Left forelimb (tissue), 1 donor: ENCODE data around the gene SLC11A1.

Source experiments
- DNase-seq: peaks from one replicate; pipeline ENCODE4 v3.0.0-alpha.2; 2018; ENCODE audit warnings: low spot score

The SLC11A1 gene

DNA sequence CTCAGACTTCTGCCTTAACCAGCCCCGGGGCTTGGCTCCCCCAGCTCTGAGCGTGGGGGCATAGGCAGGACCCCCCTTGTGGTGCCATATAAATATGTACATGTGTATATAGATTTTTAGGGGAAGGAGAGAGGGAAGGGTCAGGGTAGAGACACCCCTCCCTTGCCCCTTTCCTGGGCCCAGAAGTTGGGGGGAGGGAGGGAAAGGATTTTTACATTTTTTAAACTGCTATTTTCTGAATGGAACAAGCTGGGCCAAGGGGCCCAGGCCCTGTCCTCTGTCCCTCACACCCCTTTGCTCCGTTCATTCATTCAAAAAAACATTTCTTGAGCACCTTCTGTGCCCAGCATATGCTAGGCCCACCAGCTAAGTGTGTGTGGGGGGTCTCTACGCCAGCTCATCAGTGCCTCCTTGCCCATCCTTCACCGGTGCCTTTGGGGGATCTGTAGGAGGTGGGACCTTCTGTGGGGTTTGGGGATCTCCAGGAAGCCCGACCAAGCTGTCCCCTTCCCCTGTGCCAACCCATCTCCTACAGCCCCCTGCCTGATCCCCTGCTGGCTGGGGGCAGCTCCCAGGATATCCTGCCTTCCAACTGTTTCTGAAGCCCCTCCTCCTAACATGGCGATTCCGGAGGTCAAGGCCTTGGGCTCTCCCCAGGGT lies 23.1 kb downstream of the SLC11A1 start:
- no peak for DNase-seq

DNA sequence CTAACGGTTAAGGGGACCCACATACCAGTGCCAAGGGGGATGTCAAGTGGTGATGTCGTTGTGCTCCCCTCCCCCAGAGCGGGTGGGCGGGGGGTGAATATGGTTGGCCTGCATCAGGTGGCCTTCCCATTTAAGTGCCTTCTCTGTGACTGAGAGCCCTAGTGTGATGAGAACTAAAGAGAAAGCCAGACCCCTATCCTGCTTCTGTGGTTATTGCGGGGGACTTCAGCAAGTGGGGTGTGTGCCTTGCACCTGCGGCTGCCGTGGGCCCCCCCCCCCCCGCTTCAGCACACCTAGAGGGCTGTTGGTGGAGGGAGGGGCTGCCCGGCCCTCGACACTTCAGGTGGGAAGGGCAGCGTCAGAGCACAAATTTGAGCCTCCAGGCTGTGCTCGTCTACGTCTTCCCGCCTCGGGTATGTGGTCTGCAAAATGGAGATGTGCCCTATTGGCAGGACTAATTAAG lies 23.7 kb downstream of the SLC11A1 start:
- DNase-seq: no peak

DNA sequence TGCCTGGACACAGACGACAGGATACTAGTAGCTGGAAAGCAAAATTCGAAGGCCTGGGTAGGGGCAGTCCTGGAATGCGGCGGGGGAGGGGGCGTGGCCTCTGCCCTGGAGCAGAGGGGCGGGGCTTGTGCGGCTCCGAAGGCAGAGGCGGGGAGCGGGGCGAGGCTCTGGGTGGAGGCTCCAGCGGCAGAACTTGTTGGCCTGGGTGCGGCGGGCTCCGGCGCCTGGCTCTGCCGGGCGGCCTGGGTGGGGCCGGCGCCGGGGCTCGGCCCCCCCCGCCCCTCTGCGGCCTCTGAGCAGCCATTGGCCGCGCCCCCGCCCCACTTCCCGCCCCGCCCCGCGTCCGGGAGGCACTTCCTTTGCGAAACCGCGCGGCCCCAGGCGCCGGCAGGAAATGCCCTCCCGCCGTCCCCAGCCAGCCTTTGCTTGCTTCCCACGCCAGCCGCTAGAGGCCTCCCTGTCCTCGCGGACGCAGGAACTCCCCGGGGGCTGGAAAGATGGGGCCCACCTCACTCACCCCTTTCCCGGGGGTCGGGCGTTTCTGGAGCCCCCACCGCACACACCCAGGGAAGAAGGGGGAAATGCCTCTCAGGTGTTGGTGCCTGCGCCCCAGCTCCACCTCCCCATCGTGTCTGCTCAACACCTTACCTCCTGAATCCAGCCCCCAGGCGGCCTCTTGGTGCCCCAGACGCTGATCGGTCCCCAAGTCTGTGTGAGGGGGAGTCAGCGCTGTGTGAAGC lies 24.3 kb downstream of the SLC11A1 start:
- peak; percentile 96 for DNase-seq

DNA sequence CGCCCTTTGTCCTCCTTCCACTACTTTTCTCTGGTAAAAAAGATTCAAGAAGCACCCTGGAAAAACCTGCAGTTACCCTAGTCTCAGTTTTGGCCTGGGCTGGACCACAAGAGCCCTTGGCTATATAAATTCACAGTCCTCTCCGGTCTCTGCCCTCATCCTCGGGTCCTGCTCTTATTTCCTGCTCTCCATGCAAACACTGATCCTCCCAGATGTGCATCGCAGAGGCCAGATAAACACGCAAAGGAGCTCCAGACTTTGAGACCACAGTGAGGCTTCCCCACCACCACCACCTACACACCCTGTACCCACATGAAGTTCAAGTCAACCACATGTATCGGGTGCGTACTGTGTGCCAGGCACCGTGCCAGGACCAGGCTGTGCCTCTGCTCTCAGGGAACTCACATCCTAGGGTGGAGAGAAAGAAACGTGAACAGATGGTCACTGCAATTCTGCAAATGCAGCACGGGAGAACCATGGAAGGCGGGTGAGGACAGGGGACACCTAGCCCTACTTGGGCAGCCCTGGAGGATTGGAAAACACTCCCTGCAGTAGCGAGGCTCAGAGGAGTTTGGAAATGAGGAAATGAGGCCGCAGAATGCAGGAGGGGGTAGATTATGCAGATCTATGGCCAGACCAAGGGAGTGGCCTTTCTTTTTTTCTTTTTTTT lies 25.0 kb downstream of the SLC11A1 start:
- DNase-seq: no peak

DNA sequence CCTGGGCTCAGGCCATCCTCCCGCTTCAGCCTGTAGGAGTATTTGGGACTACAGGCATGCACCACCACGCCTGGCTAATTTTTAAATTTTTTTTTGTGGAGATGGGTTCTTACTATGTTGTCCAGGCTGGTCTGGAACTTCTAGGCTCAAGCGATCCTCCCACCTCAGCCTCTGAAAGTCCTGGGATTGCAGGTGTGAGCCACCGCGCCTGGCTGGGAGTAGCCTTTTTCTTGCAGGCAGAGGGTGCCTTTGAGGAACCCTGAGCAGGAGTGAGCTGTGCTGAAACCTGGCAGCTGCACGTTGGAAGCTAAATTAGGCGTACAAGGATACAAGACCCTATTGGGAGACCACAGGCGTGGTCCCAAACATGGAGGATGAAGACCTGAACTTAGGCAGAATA lies 25.6 kb downstream of the SLC11A1 start:
- no peak for DNase-seq

DNA sequence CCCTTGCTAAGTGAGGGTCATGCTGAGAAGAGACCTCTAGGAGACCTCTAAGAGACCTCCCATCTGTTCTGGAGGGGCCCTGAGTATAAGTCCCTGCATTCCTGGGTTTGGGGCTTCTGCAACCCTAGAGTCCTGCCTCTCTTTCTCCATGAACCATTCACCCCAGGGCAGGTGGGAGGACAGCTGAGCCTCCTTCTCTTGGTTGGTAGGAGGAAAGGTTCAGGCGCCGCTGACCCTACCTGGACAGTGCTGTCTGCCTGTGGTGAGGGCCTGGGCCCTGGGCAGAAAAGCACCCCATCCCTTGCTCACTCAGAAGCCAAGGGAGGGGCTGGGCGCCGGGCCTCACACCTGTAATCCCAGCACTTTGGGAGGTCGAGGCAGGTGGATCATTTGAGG lies 36.2 kb downstream of the SLC11A1 start:
- DNase-seq: no peak

DNA sequence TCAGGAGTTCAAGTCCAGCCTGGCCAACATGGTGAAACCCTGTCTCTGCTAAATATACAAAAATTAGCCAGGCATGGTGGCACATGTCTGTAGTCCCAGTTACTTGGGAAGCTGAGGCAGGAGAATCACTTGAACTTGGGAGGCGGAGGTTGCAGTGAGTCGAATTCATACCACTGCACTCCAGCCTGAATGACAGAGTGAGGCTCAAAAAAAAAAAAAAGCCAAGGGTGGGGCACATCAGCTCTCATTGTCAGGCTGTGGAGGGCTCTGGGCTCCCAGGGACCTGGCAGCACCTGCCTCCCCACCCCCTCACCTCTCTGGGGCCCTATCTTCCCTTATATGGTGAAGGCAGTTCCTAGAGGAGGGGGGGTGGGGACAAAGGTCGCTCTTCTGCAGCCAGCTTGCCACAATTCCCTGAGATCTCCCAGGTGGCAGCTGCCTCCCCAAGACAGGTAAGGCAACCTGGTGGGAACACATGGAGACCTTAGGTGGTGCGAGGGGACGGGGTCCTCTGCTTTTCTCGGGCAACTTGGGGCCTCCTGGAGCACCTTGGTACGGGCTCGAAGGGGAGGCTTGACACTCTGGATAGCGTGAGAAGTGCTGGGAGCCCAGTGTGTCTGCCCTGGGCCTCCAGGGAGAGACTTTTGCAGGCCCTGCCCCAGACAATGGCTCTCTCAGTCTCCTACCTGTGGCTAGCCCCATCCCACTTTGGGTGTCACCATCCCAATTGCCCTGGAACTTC lies 36.8 kb downstream of the SLC11A1 start, which contains the start of gene VIL1:
TSS of gene VIL1 (plus strand) at position 407 of the 742 bp plus-strand sequence. CDS start 4,656 bp downstream, outside the sequence.
- DNase-seq: no peak

DNA sequence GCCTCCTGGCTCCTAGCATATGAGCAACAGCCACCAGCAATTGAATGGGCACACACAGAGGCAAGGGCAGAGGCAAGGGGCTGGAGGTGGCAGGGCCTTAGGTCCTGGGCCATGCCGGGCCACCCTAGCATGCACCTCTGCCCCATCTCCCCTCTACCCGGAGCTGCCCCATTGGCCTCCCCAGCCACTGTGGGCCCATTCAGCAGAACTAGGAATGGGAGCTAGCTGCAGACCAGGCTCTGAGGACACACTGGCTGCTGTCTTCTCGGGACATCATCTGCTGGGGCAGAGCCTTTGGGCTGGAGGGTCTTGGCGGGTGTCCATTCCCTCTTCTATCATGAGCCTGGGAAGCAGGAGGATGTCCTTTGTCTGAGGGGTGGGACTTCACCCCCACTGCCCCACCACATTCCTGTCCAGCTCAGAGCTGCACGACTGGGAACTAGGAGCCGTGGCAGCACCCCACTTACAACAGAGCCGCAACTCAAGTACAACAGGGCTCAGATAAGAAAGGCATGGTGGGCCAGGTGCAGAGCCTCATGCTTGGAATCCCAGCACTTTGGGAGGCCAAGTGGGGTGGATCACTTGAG lies 37.6 kb downstream of the SLC11A1 start:
- no peak for DNase-seq

DNA sequence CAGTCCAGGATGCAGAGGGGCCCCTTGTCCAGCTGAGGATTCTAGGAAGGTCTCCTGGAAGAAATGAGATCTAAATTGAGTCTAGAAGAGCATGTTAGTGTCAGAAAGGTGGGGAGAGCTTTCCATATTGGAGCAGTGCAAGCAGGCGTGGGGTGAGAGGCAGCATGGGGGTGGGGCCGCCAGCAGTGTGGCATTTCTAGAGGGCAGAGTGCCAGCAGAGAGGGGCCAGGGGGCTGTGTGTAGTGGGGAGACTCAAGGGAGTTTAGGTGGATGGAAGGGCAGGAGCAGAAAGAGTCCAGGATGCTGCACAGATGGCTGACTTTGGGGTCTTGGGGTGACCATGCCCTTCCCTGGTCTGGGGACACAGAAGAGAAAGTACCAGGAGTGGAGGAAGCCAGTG lies 39.0 kb downstream of the SLC11A1 start:
- DNase-seq: no peak

DNA sequence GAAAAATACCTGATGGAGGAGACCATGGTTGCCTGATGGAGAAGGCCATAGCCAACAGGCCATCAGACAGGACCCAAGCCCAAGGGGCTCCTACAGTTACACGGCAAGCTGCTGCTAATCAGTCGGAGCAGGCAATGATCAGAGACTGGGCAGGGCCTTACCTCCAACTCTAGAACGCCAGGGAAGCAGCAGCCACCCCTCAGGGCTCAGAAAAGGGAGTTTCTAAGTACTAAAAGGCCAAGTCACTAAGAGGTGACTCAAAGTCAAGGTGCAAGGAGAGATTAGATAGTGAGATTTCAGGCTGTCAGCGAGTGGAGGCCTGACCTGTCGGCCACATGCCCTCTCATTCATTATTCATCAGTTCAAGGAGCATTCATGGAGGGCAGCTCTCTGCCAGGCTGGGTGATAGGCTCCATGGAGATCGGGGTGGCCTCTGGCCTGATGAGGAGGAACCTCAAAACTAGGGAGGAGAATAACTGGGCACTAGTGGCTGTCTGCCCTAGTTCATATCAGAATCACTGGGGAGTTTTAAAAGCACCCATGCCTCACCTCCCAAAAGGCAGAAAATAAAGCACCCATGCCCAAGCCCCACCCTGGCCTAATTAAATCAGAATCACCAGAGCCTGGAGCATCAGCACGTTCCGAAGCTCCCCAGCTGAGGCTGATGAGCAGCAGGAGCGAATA lies 40.5 kb downstream of the SLC11A1 start:
- no peak for DNase-seq

DNA sequence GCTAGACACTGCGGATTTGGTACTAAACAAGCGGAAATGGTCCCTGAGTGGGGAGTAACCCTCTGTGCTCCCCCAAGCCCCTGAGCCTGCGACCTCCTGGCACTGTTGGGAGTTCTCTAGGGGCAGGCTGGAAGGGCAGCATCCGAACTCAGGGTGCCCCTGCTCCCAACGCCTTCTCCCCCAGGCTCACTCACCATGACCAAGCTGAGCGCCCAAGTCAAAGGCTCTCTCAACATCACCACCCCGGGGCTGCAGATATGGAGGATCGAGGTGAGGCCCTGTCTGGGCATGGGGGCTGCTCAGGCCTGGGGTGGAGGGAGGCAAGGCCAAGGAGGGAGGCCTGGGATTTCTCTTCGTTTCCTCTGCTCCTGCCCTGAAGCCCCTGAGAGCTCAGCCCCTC lies 41.5 kb downstream of the SLC11A1 start:
- DNase-seq: no peak

DNA sequence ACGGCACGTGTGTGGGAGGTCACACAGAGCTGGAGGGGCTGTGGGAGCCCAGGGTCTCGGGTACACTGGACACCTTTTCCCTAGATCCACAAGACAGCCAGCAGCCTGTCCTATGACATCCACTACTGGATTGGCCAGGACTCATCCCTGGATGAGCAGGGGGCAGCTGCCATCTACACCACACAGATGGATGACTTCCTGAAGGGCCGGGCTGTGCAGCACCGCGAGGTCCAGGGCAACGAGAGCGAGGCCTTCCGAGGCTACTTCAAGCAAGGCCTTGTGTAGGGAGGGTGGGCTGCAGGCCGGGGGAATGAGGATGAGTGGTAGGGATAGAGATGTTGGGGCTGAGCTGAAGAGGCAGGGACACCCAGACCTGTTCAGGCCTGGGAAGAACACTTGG lies 43.5 kb downstream of the SLC11A1 start:
- DNase-seq: no peak

DNA sequence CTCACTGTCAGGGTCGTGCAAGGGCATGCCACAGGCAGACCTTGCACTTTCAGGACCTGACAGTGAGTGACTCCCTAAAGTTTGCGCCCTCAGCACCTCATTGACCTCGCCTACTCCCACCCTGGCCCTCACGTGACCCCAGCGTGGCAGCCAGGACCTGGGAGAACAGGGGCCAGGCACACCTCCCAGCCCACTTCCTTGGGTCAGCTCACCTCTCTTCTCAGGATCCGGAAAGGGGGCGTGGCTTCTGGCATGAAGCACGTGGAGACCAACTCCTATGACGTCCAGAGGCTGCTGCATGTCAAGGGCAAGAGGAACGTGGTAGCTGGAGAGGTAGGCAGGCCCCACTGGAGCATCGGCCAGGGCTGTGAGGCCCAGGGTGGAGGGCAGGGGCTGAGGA lies 45.7 kb downstream of the SLC11A1 start:
- no peak for DNase-seq

DNA sequence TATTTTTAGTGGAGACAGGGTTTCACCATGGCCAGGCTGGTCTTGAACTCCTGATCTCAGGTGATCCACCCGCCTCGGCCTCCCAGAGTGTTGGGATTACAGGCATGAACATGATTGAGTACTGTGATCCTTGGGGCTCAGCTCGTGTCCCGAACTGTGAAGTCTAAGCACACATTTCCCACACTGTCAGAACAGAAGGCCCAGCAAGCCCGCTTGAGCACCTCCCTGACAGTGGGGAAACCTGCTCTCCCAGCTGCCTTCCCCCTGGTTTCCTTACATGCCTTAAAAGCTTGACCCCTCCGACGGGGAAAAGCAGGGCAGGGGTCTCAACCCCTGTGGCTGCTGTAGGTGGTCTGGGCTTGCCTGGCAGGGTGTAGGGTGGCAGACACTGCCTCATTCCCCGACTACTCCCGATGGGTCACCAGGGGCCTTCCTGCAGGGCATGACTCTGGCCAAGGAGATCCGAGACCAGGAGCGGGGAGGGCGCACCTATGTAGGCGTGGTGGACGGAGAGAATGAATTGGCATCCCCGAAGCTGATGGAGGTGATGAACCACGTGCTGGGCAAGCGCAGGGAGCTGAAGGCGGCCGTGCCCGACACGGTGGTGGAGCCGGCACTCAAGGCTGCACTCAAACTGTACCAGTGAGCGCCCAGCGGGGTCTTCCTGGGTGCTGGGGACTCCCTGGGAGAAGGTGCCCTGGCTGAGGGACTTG lies 46.9 kb downstream of the SLC11A1 start:
- DNase-seq: no peak

DNA sequence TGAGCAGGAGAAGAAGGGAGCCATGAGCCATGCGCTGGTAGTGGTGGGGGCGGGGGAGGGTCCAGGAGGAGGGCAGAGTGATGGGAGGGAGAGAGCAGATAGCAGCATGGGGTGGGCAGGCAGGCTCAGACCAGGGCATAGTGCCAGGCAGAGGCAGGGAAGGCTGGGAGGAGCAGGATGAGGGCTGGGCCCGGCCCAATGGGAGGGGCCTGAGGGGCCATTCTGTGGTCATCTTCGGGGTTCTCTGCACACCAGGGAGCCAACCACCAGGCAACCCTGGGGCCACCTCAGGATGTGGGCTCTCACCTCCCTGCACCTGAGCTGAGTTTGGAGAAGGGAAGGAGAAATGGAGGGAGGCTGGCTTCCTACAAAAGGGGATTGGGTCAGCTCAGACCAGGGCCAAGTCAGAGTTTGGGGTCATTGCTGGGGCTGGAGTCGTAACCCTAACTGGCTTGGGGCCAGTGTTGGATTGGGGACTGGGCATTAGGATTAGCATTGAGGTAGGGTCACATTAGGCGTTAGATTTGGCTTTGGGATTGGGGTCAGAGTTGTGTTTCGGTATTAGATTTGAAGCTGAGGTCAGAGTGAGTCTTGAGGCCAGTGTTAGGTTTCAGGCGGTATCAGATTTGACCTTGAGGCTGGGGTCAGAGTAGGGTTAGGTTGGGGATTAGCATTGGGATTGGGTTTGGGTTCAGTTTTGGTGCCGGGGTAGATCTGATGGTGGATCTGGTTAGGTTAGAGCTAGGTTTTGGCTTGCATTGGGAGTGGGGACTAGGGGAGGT lies 48.0 kb downstream of the SLC11A1 start:
- DNase-seq: no peak

DNA sequence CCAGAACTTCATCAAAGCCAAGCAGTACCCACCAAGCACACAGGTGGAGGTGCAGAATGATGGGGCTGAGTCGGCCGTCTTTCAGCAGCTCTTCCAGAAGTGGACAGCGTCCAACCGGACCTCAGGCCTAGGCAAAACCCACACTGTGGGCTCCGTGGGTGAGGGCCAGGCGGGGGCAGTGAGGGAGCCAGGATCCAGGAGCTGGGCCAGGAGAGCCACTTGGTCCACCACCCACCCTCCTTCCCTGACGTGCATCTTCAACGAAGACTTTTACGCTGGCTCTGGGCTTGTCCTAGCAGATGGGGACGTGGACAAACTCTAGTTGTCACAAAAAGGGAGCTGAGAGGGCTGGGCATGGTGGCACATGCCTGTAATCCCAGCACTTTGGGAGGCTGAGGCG lies 48.6 kb downstream of the SLC11A1 start:
- DNase-seq: no peak

DNA sequence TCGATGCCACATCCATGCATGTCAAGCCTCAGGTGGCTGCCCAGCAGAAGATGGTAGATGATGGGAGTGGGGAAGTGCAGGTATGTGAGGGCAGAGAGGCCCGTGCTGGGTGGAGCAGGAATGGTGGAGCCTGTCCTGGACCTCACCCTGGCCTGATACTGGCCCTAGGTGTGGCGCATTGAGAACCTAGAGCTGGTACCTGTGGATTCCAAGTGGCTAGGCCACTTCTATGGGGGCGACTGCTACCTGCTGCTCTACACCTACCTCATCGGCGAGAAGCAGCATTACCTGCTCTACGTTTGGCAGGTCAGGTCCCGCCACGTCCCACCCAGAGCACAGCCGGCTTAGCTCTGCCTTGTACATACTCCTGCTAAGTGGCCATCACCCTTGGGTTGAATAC lies 49.8 kb downstream of the SLC11A1 start:
- no peak for DNase-seq

DNA sequence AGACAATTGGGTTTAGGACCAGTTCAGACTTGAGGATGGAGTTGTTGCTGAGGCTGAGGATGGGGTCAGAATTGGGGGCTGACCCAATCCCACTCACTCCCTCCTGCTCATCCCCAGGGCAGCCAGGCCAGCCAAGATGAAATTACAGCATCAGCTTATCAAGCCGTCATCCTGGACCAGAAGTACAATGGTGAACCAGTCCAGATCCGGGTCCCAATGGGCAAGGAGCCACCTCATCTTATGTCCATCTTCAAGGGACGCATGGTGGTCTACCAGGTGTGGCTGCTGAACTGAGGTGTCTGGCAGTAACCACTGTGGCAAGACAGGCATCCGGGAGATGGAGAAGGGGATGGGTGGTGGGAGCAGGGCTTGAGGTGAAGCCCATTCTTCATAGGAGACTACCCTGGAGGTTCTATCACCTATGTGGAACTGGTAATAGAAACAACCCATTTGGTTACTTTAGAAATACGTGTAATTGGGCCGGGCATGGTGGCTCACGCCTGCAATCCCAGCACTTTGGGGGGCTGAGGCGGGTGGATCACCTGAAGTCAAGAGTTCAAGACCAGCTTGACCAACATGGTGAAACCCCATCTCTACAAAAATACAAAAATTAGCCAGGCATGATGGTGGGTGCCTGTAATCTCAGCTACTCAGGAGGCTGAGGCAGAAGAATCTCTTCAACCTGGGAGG lies 50.7 kb downstream of the SLC11A1 start:
- DNase-seq: no peak

DNA sequence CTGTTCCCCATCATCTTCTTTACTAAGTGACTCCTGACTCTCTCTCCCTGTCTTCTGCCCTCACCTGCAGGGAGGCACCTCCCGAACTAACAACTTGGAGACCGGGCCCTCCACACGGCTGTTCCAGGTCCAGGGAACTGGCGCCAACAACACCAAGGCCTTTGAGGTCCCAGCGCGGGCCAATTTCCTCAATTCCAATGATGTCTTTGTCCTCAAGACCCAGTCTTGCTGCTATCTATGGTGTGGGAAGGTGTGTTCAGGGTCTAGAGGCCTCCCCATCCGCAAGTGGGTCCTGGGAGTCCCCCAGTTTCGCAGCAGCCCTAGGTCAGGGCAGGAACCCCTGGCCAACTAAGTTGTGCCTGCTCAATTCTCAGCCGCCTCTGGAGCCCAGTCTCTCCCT lies 52.4 kb downstream of the SLC11A1 start:
- no peak for DNase-seq
